HG02798 (cell line): ENCODE data around the gene SEMA5B.
A peak's percentile ranks its signal among the peaks of the same experiment; 100 is the strongest.

ENCODE experiments used
- ATAC-seq: cut with Tn5 transposase; IDR thresholded peaks from one replicate; pipeline ENCODE4 v1.9.1; 2021; ENCODE audit warnings: mild to moderate bottlenecking; ENCODE audit not compliant: unreplicated experiment, poor library complexity

The SEMA5B gene

DNA sequence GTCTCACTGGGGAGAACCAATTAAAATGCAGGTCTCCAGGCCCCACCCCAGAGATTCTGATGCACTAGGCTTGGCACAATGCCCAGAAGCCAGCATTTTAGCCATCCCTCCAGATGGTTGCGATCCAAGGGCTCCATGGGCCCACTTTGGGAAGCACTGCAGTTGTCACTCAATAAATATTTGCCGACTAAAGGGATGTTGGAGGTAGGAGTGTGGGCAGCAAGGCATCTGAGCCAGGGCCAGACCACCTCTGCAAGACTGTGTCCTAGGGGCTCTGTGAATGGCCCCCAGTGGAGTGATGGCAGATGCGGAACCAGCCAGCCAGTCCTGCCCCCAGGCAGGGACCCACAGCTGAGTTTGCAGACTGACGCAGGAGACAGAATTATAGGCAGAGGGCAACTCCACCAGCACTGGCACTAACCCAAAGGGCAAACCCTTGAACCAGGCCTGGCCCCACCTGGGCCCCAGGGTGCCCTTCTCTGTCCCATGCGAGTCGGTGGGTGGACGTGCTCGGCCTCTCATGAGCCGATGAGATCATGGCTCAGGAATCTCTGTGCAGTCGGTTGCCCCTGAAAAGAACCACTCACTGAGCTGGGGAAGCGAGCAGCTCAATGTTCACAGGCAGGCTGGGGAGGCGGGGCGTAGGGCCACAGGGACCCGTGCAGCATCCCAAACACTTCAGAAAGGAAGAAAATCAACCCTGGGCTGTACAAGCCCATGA lies 49.7 kb downstream of the SEMA5B start:
- ATAC-seq = no peak

DNA sequence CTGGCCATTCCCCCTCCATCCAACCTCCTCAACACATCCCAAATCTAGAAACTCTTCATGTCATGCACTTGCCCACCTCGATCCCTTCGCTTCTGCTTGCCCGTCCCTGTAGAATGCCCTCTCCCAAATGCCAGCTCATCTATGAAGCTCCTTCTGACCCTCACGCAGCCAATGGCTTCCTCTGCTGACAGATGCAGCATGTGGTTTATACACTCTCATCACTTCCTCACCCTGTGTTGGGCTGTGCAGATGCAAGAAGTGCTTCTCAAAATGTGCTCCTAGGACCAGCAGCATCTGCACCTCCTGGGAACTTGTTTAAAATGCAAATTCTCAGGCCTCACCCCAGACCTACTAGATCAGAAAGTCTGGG lies 51.7 kb downstream of the SEMA5B start:
- ATAC-seq = no peak

DNA sequence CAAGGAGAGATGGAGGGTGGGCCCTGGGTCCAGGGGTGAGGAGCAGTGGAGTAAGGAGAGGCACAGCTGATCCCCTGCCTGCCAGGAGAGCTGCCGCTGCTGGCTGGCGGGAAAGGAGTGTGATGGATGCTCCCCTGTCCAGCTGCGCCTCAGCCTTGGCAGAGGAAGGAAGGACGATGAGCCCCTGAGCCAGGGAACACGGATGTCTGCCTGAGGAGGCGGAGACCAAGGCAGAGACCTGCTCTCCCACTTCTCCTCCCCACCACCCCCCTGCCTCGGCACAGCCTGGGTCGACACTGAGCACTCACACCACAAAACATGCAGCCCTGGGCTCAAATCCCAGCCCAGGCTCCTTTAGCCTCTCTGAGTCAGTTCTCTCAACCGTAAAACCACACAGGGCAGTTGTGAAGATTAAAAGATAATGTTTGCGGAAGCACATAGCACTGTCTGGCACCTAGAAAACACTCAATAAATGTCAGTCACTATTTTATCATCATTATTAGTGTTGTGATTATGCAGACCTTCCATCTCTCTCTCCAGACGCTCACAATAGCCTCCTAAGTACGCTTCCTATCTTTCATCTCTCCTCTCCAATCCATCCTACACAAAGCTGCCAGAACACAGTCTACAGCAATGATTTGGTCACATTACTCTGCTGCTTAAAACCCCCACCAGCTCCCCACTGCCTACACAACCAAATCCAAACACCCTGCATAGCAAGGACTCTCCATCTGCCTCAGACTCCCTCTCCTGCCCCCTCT lies 52.2 kb downstream of the SEMA5B start:
- peak; percentile 45 for ATAC-seq

DNA sequence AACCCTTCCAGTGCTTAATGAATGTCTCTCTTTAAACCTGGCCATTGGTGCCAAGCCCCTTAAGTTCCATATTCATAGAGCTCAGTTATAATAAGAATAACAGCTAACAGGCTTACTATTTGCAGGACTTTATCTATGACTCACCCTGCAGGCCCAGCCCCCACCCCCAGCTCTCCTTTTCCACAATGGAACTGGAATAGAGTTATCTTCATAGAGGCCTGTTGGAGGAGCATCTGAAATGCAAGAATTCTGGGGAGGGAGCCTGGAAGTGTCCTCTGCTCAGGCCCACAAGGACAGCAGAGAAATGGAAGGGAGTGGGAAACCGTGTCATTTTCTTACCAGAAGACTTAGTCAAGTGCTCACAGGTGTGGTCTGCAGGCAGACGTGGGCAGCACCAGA lies 52.8 kb downstream of the SEMA5B start:
- ATAC-seq = peak; percentile 10

DNA sequence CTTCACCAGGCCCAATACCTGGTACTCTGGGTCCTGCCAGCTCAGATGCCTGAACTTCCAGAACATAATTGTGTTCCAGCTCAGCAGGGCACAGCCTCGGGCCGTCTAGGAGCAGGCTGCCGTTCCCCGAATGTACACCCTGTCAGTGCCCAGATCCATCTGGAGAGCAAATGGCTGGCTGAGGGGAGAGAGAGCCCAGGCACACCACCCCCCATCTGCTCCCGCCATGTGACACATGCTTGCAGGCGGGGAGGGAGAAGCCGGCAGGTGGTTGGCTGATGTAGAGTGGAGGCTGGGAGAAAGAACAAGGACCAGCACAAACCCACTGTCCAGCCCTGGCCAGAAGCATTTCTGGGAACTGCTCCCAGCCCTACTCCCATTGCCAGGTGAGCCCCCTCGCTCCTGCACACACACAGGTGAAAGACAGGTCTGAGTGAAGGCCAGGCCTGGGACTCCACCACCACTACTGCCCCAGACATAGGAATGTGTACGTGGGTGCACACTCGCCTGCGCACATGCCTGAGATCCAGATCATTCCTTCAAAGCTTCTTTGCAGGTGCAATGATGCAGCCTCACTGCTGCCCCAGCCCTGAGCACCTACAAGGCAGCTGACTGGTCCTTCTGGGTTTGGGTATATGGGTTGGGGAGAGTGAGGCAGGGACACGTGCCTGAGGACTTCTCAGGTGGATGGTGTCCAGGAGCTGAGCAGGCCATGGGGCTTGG lies 53.5 kb downstream of the SEMA5B start:
- ATAC-seq = no peak

DNA sequence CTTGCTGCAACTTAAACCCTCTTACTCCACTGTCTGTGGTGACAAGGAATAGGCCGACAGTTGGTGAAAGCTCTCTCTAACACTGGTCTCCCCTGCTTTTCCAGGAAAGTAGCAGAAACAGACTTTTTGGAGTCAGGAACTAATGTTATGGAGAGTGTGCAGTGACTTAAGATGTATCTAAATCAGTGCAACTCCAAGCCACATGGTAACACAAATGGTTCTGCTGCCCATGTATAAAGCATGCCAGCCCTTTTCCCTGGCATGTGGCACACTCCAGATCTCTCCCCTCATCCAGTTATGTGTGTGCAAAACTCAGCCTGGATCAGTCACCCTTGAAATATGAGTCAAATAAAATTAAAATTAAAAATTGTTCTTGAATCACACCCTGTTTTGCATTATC lies 55.4 kb downstream of the SEMA5B start:
- no peak for ATAC-seq

DNA sequence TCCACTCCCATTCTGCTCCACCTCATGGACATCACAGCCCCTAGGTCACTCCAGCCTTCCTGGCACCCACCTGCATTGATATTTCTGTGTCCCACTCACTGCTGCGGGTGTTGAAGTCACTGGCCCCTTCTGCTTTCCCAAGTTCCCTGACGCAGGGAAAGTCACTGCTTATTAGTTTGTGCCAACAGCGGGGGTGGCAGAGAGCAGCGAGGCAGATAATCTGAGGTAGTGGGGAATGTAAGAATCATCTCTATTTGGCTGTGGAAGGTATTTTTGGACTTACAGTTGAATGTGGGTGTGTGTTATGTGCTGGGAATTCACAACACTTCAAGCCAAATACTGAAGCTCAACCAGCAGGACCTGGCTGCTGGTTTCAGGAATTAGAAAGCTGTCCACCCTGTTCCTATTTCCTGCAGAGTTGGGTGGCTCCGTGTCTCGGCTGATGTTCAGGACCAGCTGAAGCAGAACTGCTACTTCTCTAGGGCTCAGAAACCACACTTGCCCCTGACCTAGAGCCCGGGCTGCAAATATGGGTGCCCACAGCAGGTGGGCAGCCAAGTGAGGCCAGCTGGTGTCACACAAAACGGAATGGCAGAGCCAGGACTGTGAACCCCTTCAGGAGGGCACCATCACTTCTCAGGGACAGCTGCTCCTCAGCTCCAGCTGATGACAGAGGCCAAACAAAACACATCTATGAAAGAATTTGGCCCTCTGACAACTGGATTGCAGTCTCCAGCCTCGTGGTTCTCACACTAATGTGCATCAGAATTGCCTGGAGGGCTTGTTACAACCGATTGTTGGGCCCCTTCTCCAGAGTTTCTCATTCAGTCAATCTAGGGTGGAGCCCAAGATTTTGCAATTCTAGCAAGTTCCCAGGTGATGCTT lies 57.7 kb downstream of the SEMA5B start:
- ATAC-seq = no peak

DNA sequence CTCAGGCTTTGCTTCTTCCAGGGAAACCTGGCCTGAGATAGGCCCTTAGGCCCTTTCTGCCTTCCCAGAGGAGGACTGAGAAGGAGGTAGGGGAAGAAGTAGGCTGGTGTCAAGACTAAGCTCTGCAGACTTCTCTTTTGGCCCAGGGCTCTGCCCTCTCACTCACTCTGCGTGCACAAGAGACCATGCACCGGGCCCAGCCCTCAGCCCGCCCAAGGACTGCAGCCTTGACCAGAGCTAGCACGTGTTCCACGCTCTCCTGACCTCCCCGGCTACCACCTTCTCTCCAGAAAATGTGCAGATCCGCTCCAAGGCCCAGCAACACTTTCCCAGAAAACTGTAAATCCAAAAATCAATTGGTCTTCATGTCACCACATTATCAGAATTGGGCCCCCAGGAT lies 59.8 kb downstream of the SEMA5B start:
- ATAC-seq = no peak

DNA sequence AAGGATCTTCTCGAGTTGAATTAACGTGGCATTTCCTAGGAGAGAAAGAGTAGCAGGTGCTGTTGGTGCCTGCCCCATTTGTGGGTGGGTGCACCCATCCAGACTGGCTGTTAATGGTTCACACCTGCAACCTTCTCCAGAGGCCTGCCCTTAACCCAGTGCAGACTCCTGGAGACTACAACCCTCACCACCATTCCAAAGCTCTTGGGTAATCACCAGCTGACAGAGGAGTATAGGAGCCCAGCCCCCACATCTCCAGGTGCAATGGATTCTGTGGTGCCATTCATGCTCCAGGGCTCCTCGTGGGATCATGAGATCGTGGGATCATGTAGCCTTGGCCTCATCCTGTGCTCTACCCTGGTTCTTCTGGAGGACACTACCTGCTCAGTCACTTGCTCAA lies 60.2 kb downstream of the SEMA5B start:
- no peak for ATAC-seq

DNA sequence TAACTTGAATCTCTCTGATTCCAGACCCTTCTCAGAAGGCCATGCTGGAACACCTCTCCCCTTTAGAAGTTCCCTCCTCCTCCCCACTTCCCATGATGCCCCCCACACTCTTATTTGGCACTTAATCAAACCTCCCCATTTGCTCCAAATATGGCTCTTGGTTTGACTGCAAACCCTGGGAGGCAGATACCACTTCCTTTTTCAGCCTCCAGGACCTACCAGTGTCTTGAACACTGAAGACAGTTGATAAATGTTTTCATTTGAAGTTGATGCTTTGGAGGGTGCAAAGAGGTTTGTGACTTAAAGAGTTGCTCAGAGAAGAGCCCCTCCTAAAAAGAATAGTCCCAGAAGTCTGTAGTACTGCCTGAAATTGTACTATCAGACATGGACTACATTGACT lies 61.5 kb downstream of the SEMA5B start:
- no peak for ATAC-seq

DNA sequence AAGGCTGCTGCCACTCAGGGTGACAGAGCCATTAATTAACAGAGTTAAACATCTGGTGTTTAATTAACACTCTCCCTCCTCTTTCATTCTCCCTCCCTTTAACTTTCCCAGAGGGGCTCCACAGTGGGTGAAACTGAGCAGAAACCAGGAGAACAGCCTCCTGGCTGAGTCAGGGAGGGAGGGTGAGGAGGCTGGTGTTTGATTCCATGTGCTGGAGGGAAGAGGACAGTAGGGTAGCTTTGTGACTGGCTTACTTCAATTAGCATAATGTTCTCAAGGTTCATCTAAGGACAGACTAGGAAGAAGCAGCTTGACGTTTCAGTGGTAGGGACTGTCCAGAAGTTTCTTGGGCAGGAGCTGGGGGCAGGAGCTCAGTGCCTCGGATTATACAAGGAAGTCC lies 62.8 kb downstream of the SEMA5B start:
- no peak for ATAC-seq

DNA sequence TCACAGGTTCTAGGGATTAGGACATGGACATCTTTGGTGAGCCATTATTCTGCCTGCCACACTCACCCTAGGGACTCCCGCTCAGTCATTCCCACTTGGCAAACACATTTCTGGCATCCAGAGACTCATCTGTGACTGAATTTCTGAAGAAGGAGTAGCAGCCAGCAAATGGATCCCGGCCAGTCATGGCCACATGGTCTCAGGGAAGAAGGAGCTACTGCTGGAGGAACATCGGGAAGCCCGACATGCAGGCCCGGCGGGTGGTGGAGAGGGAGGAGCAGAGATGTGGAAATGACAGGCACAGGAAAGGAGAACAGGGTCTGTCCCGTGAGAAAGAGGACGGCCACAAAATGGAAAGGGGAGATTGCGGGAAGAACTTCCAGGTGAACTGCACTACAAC lies 65.4 kb downstream of the SEMA5B start:
- no peak for ATAC-seq

DNA sequence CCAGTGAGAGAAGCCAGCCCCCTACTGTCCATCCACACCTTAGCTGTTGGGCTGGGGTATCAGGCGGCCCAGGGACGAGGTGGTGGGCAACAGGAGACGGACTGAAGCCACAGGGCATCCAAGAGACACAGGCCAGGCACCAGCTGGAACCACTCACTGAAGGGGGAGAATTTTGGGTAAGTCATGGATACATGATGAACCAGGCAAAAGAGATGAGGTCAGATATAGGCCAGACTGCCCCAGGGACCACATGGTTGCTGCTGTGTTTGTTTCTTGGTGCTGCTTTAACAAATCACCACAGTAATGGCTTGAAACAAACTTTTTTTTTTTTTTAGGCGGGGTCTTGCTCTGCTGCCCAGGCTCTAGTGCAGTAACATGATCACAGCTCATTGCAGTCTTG lies 66.4 kb downstream of the SEMA5B start:
- ATAC-seq = no peak

DNA sequence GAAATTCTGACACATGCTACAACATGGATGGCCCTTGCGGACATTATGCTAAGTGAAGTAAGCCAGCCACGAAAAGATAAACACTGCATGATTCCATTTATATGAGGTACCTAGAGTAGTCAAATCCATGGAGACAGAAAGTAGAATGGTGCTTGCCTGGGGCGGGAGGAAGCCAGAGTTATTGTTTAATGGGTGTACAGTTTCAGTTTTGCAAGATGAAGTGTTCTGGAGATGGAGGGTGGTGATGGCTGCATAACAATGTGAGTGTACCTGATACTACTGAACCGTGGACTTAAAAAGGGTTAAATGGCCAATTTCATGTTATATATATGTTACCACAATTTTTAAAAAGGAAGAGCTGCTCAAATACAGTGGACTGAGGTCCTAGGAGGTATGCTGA lies 66.9 kb downstream of the SEMA5B start:
- no peak for ATAC-seq

DNA sequence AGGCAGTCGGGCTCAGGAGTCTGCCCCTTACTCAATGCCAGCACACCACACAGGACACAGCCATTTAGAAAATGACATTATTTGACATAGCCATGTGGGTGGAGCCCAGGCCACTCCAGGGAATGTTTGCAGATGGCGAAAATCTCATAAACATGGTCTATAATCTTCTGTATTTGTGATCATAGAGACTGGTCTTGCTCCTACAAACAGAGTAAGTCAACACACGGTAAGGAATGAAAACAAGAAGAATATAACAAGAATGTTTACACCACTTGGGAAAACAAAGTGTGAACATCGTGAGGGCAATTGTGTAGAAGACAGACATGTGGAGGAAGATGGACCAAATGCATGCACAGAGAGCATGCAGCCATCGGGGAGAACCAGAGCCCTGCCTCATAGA lies 68.2 kb downstream of the SEMA5B start:
- no peak for ATAC-seq

DNA sequence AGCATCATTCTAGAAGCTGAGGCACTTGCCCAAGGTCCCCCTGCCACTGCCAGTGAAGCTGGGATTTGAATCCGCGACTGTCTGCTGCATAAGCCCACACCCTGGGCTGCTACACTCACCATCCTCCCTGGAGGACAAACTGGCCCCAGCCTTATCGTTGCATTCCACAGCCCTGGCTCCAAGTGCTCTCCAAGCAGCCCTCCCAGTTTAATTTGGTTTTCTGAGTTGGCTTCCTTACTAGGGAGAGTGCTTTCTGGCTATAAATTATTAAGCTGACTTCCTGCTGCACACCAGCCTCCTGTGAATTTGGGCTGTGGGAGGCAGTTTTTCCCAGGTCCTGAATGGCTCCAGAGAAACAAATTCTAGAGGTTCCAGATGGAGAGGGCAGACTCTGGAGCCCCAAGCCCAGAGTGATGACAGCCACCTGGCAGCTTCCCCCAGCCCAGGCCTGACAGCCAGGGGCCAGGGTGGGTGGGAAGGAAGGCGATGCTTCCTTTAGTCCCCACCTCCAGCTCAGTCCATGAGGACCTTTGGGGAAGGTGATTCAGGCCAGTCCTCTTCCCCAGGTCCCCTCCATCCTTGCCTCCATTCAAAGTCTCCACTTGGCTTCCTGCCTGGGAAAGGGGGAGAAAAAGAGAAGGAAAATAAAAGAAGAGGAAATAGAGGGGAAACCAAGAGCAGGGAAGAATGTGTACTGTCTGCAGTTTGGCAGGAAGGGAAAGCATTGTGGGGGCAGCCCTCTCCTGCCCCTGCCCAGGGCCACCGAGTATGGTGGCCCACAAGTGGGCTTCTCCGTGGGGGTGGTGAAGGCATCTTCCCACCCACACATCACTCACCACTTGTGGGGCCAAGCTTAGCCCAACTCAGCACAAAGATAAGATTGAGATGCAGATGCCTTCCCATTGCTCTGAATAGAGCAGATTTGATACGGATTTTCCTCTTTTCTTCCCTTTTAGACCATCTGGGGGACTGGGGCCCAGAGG lies 69.6 kb downstream of the SEMA5B start:
- no peak for ATAC-seq

DNA sequence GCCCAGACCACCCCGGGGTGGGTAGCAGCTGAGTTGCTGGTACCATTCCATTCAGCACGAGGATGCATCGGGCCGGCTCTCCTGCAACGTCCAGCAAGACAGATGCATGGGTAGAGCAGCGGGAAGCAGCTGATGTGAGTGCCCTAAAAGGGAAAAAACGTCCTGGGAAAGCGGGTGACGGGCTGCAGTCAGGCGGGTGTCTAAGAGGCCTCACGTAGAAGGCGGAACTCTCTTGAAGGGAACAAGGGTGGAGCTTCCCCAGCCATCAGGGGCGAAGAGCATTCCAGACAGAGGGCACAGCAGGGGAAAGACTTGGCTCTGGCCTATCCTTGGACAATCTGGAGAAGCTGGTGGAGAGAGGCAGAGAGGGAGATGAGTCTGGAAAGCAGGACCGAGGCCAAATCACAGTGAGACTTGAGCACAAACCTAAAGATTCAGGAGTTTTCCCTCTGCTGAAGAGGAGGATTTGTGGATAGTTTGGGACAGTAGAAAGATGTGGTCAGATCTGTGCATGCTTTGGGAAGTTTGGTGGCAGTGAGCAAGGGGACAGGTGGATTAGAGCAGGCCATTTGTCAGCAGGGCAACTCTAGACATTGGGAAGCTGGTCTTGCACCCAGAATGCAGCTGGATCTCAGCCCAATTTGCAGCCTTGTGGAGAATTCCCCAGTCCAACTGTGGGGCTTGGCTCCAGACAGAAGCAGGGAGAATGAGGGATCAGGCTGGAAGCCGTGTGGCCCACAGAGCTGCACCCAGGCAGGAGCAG lies 70.7 kb downstream of the SEMA5B start:
- no peak for ATAC-seq

DNA sequence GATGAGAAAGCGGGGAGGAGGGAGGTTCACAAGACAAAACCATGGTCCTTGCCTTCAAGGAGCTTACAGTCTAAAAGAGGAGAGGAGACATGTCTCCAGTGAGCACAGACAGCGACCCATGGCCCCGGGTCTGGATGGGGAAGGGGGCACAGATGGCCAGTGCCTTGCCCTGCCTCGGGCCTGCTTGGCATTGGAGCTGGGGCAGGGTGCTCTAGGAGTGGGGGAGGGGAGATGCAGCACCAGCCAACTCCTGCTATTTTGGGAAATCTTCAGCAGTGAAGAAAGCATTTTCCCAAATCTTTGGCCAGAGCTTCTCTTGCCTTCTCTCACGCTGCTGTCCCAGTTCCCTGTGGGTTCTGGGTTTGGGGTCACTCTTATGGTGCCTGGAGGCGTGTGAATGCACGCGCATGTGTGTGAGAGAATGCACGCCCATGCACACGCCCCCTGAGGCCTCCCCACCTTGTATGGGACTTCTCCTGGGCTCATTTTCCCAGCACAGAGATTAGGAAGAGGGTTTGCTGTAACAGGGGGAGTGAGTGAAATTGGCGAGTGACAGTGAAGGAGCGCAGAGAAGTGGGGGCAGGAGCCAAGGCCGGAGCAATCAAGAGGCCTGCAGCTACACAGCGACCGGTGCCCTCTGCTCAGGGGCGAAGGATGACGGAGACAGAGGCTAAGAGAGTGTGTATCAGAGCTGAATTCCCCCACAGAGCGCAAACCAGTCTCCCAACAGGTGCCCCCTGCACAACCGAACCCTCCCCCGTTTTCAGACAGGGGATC lies 71.5 kb downstream of the SEMA5B start:
- ATAC-seq = no peak
